CD4-positive, alpha-beta T cell treated with Interleukin-4 for 1 hour (primary cell): Measurements from ENCODE around the gene FEN1.

Experiments
- DNase-seq, 2 donors: peaks; one replicate each; pipeline ENCODE4 v3.0.0-alpha.2; 2020 to 2022

Gene FEN1

GRCh38 chr11:61776561-61777075, 16.1 kb upstream of the FEN1 start:
- DNase-seq = peak; percentile 45 to 48

DNA sequence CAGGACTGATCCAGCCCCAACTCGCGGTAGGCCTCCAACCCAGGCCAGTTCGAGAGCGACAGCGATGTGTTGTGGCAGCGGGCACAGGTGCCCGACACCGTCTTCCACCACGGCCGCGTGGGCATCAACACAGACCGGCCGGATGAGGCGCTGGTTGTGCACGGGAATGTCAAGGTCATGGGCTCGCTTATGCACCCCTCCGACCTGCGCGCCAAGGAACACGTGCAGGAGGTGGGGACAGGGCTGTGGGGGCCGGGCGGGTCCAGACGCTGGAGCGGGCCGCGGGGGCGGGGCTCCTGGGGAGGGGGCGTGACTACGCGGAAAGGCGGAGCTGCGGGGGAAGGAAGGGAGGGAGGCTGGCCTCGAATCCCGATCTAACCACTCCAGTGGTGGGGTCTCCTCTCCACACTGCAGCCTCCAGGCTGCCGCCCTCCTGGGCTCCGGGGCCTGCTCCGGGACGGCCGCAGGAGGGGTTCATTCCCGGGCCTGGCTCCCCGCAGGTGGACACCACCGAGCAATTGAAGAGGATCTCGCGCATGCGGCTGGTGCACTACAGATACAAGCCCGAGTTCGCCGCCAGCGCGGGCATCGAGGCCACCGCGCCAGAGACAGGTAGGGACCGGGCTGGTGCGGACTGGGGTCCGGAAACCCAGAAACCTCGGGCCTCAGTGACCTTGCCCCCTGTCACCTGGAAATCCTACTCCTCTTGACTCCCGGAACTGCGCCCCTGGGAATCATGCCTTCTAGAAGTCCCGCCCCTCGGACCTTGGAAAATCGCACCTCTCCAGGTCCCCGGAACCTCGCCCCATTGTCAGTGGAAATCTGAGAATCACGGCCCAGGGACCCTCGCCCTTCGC, 15.2 kb upstream of the FEN1 start:
- peak; percentile 61 to 79 for DNase-seq

DNA sequence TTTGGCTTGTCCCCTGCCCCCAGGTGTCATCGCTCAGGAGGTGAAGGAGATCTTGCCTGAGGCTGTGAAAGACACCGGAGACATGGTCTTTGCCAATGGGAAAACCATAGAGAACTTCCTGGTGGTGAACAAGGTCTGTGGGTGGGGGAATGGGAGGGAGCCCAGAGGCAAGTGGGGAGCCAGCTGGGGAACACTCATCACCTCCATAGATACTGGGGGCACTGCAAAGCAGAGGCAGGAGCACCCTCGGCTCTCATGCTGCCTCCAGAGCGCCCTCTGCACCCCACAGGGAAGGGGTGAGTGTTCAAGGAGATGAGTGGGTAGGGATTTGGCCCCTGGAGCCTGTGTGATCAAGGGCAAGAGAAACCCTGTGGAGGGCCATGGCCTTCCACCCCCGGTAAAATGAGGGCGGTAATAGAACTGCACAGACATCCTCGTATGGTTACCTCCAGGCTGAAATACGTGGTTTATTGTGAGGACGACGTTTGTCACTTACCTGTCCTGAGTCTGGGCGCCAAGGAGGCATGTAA, 14.3 kb upstream of the FEN1 start:
- no peak for DNase-seq

DNA sequence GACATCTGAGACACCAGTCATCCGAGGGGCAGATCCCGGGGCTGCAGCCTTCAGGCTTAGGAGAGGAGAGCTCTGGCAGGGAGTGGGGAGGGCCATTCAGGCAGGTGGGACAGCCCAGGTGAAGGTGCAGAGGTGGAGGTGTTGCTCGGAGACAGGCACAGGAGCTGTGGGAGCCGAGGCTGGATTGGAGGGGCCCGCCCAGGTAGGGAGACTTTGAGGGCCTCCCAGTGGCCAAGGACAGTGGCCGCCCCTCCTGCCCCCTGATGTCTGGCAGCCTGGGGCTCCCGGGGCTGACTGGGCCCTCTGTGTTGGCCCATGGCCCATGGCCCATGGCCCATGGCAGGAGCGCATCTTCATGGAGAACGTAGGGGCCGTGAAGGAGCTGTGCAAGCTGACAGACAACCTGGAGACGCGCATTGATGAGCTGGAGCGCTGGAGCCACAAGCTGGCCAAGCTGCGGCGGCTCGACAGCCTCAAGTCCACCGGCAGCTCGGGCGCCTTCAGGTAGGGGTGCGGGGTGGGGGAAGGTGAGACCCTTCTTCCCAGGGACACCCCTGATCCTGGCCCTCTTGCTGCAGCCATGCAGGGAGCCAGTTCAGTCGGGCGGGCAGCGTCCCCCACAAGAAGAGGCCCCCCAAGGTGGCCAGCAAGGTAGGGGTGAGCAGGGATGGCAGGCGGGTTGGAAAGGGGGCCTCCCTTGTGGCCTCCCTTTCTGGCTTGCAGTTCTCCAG, 13.6 kb upstream of the FEN1 start:
- DNase-seq = no peak

GRCh38 chr11:61779666-61780525, 12.8 kb upstream of the FEN1 start:
- no peak for DNase-seq

- DNase-seq = no peak
Measured at GRCh38 chr11:61780581-61781162, 12.0 kb upstream of the FEN1 start.

- no peak for DNase-seq
Measured at GRCh38 chr11:61781585-61781984, 11.1 kb upstream of the FEN1 start.

- DNase-seq = no peak
Measured at GRCh38 chr11:61782299-61782698, 10.4 kb upstream of the FEN1 start.

DNA sequence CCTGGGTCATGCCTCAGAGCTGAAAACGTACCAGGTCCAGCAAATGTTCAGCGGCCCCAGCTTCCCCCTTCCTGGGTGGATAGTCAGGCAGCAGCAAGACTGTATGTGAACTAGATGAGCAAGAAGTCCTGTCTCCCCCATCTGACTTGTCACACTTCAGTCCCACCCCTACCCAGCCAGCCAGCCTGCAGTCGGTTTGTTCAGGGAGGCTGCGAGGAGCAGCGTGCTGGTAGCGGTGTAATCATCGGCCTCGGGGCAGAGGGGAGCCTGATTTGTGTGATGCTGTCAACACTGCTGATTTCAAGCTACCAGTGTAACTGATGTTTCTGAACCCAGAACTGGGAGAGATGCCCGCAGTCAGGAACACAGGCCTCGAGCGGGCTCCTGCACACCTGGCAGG, 9.9 kb upstream of the FEN1 start:
- DNase-seq = no peak

DNA sequence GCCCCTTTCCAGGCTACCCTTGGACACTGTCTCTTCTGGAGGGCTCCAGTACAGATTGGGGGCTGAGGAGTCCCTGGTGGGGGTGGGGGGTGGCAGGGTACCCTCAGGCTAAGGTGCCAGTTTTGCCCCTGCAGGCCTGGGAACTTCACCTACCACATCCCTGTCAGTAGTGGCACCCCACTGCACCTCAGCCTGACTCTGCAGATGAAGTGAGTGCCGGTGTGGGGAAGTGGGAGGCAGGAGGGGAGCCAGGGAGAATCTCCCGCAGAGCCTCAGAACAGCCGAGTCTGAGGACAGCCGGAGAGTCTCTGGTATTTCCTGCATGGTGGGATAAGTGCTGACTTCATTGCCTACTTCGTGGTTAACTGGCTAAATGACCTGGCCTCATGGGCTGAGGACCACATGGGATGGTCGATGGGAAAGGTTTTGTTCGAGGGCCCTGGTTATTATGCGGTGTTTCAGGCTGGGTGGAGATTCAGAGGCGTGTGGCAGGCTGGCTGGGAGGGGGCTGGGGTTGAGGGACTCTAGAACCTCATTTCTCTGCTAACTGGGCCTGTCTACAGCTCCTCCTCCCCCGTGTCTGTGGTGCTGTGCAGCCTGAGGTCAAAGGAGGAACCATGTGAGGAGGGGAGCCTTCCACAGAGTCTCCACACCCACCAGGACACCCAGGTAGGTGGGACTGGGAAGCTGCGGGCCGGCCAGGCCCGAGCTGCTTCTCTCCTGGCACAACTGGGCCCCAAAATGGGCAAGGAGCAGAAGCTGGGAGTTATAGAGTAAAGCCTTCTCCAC, 8.8 kb upstream of the FEN1 start:
- no peak for DNase-seq

DNA sequence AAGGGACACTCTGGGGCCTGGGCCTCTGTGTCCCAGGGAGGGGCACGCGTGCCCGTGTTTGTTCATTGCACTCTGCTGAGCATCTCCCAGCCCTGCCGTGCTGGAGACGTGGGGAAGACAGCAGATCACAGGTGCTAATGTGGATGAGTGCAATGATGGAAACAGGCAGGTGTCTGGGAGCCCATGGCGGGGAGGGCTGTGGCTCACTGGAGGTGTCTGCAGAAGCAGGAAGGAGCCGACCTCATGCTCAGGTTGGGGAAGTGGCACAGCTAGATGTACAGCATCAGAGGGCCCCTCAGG, 8.3 kb upstream of the FEN1 start:
- DNase-seq = no peak

- no peak for DNase-seq
Measured at GRCh38 chr11:61785837-61786402, 6.8 kb upstream of the FEN1 start.

GRCh38 chr11:61787928-61788491, 4.7 kb upstream of the FEN1 start:
- DNase-seq = peak in 1 of 2 donors; percentile 22

DNA sequence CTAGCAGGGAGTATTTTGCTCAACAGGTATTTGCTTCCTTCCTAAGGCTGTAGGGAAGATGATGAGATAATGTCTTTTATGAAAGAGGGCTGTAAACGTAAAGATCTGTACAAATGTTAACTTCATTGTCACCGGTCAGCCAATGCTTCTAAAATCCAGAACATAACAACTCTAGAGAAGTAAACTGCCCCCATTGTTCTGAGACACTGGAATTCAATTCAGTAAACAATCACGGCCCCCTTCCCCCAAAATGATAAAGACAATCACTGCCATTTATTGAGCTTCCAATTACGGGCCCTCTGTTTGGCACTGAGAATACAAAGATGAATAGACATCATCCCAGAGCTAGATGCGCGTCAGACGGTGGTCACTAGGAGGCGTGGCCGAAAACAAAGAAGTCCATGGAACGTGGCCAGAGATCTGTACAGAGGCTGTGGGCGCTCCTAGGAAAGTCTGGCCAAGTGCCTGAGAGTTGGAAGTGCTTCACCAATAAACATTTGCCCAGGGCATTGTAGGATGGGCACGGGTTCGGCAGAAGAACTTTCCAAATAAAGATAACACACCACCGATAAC, 888 bp upstream of the FEN1 start:
- peak; percentile 54 to 59 for DNase-seq

- no peak for DNase-seq
Measured at GRCh38 chr11:61793083-61793828, 545 bp downstream of the FEN1 start.

DNA sequence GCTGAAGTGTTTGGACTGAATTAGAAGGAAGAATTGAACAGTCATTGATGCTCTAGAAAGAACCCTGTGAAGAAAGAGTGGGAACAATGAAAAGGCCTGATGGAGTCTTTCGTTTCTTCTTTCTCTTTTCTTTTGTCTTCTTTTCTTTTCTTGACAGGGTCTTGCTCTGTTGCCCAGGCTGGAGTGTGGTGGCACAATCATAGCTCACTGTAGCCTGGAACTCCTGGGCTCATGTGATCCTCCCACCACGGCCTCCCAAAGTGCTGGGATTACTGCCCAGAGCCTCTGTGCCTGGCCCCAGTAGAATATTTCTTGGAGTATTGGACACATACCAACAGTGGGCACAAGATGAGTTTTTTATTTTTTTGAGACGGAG, 1.1 kb downstream of the FEN1 start:
- no peak for DNase-seq

GRCh38 chr11:61794579-61794978, 1.9 kb downstream of the FEN1 start:
- DNase-seq = no peak

GRCh38 chr11:61795459-61795858, 2.7 kb downstream of the FEN1 start:
- DNase-seq = no peak

DNA sequence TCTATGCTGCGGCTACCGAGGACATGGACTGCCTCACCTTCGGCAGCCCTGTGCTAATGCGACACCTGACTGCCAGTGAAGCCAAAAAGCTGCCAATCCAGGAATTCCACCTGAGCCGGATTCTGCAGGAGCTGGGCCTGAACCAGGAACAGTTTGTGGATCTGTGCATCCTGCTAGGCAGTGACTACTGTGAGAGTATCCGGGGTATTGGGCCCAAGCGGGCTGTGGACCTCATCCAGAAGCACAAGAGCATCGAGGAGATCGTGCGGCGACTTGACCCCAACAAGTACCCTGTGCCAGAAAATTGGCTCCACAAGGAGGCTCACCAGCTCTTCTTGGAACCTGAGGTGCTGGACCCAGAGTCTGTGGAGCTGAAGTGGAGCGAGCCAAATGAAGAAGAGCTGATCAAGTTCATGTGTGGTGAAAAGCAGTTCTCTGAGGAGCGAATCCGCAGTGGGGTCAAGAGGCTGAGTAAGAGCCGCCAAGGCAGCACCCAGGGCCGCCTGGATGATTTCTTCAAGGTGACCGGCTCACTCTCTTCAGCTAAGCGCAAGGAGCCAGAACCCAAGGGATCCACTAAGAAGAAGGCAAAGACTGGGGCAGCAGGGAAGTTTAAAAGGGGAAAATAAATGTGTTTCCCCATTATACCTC, 3.3 kb downstream of the FEN1 start:
- no peak for DNase-seq
